CD4-positive, alpha-beta T cell treated with Interleukin-6 at 100 ng/mL for 8 hours (primary cell): ENCODE results near the gene SAMD10.

Source experiments
- DNase-seq: peaks from one replicate; pipeline ENCODE4 v3.0.0-alpha.2; 2020; ENCODE audit warnings: mixed read lengths, low spot score

SAMD10 gene

DNA sequence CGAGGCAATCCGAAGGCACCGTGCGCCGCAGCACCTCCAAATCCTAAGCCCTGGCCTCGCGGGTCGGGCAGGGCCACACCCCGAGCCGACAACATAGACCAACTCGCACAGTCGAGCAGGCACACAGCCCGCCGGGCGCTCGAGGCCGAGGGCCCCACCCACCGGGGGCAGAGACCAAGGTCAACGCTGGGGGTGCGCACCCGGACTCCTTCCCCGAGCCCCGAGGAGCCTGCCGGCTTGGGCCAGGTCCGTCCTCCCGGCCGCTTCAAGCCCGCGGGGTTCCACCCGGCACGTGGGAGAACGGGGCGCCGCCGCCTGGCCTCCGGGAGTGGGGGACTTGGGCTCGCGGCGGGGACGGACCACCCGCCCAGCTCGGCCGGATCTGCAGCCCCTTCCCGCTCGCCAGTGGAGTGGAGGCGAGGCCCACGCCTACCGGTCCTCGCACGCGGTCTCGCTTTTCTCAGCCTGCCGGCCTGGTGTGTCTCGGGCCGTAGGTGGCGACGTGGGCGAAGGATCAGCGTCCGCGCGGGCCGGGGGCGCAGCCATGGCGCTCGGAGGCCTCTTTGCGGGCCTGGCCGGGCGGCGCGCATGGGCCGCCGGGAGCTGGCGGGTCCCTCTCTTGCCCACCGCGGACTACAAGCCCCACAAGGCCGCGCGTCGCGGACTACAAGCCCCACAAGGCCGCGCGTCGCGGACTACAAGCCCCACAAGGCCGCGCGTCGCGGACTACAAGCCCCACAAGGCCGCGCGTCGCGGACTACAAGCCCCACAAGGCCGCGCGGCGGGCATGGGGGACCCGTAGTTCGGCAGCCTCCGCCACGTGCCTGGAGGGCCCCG, 23.4 kb downstream of the SAMD10 start, which contains the start of gene UCKL1:
UCKL1 (minus strand) TSS at position 590 of the 837 bp plus-strand sequence; CDS start at position 546, 44 bp downstream.
- peak; percentile 88 for DNase-seq

DNA sequence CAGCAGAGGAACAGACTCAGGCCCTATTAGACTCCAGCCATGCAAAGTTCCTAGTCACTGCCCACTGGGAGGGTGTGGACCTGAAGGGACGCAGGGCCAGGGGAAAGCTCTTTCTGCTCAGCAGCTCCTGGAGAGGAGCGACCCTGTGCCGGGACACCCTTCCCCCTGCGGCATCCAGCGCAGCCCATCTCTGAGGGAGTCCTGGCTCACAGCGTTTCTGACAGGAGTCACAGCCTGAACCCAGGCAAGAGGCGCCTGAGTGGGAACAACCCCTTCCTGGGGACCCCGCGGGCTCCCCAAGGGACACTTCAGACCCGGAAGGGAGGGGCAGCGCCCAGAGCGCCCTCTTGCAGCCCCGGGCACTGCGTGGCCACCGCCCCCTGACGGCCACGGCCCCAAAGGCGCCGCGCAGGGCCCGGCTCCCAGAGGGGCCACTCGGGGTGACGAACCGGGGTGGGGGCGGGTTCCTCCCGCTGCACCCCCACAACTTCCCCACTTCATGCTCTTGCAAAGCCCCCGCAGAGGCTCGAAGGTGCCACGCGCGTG, 24.1 kb downstream of the SAMD10 start:
- peak; percentile 36 for DNase-seq

DNA sequence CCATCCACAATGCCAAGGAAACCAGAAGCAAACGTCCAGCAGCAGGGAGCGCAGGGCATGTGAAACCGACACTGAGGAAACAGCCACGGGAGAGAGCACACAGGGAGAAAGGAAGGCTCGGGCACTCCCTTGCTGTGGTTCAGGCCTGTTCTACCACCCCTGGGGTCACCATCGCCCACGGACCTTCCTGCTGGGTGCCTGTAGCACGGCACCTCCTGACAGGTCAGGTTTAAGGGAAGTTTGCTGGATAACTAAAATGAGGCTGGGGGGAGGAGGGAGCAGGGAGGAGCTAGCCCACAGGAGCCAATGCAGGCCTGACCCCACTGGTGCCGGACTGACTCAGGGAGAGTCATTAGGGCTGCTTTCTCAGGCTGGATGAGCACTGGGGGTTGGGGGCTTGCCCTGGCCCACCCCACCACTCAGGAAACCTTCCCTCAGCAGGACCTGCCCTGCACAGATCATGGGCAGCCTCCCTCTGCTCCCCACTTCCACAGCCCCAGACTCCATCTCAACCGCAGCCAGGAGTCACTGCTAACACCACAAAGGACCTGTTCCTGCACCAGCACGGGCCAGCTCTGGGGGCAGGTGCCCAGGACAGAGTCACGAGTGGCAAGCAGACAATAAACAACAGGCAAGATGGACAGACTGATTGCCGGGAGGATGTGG, 25.5 kb downstream of the SAMD10 start:
- no peak for DNase-seq

DNA sequence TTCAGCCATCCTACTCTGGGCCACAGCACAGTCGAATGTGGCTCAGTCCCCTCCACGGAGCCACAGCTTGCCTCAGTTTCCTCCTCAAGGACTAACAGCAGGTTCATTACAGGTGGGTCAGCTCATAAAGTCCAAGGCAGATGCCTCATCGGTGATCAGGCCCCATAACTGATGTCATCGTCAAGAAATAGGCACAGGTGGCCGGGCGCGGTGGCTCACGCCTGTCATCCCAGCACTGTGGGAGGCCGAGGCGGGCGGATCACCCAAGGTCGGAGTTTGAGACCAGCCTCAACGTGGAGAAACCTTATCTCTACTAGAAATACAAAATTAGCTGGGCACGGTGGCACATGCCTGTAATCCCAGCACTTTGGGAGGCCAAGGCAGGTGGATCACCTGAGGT, 26.7 kb downstream of the SAMD10 start:
- DNase-seq = no peak

DNA sequence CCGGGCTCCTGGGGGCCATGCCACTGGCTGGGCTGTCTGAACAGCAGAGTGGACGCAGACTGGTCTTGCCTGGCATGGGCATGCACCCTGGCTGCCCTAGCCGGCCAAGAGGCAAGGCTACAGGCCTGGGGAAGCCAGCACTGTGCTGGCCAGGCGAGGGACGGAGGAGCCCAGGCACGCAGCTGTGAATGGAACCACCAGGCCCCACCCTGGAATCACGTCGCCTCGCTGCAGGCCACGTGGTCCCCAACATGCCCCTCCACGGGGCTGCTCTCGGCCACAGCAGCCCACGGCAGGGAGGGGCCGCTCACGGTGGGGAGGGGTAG, 27.3 kb downstream of the SAMD10 start:
- no peak for DNase-seq

DNA sequence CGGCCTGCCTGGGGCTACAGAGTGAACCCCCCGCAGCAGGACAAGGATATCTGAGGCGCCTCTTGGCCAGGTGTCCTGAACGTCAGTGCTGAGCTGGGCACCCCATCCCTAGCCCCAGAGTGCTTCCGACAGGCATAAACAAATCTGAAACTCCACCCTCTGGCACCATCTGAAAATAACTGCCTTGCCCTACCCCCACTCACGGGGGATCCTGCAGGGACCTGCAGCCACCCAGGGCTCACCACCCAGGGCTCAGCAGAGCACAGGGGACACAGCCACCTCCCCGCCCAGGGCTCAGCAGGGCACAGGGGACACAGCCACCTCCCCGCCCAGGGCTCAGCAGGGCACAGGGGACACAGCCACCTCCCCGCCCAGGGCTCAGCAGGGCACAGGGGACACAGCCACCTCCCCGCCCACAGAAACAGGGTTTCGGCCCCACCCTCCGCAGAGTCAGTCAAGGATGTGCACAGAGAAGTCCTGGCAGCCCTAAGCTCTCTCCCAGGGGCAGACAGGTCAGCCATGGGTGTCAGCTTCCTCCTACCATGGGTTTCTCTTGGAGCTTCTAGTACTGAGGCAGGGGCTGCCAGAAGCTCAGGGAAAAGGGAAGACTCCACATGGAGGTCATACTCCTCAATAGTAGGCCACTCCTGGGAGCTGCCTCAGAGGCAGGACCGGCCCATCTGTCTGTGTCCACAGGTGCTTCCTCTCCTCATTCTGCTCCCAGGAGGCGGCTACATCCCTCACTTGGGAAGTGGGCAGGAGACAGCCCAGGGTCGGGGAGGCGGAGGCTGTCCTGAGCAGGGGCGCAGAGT, 27.8 kb downstream of the SAMD10 start:
- no peak for DNase-seq

DNA sequence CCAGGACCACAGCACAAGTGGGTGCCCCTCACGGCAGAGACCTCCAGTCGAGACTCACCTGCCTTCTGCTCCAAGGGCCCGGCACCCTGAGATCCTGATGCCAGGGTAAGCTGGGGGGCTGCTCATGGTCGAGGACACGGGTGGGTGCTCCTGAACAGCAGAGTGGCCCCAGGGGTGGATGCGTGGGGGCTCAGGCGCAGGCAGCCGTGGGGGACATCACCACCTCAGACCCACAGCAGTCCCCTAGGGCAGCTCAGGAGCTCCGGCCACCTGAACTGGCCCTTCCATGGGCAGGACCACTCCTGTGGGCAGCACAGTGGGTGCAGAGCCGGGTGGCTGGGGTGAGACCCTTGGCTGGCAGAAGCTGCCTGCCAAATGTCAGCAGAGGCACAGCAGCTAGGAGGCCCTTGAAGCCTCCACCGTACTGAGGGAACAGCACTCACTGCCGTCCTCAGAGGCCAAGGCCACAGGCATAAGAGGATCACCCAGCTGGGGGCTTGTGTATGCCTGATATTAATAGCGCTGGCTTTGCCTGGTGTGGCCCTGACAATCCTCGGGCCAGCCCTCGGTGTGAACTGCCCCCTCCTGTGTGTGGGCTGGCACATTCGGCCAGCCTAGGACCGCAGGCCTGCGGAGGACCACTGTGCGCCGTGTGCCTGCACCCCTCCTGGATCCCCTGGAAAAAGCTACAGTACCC, 28.6 kb downstream of the SAMD10 start:
- no peak for DNase-seq

DNA sequence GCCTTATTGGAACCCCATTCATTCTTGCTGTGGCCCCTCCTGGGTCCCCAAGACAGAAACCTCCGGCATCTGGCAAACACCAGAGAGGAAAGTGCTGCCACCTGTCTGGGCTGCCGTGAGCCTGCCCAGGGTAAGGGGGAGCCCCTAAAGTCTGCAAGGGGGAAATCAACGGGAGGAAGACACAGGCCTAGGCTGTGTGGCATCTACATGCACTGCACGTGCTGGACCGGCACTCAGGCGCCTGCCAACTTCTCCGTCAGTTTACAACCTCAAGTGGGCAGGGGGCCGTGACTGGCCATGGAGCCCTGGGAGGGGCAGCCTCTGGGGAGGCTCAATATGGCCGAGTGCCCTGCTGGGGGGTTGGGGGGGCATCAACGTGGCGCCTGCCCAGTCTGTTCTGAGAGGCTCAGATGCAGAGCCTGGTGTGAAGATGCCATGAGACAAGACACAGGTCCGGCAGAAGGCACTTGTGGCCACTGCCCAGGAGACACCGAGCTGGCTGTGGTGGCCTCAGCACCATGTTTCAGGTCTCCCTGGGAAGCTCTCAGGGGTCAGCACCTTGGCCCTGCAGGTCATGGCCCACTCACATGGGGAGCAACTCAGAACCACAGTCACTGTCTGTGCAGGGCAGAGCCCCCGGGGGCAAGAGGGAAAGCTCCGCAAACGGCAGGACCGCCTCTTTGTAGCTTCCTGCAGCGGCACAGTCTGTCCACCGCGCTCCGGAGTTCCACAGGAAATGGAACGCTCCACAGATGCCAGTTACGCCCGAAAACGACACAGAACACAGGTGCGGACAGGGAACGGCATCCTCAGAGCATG, 31.6 kb downstream of the SAMD10 start:
- peak; percentile 27 for DNase-seq

DNA sequence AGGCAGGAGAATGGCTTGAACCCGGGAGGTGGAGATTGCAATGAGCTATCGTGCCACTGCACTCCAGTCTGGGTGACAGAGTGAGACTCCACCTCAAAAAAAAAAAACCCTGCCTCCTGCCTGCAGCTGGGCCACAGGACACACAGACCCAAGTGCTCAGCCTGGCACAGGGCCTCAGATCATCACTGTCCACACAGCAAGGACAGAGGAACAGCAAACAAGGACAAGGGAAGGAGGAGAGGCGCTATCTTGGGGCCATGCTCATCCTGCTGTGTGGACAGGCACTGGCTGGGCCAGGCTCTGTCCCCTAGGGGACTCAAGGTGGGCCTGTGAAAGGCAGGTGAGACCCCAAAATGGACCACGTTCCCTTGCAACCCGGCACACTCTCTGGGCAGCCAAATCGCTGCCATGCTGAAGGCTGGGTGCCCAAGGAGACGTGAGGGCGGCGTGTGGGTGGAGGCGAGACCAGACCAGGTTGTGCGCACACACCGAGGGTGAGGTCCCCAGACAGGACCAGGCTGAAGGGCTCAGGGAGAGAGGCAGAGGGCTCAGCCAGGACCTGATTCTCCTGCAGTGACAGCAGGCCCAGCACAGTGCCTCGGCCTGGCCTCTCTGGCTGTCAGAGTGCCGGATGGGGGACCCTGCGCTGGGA, 32.3 kb downstream of the SAMD10 start:
- DNase-seq = no peak

DNA sequence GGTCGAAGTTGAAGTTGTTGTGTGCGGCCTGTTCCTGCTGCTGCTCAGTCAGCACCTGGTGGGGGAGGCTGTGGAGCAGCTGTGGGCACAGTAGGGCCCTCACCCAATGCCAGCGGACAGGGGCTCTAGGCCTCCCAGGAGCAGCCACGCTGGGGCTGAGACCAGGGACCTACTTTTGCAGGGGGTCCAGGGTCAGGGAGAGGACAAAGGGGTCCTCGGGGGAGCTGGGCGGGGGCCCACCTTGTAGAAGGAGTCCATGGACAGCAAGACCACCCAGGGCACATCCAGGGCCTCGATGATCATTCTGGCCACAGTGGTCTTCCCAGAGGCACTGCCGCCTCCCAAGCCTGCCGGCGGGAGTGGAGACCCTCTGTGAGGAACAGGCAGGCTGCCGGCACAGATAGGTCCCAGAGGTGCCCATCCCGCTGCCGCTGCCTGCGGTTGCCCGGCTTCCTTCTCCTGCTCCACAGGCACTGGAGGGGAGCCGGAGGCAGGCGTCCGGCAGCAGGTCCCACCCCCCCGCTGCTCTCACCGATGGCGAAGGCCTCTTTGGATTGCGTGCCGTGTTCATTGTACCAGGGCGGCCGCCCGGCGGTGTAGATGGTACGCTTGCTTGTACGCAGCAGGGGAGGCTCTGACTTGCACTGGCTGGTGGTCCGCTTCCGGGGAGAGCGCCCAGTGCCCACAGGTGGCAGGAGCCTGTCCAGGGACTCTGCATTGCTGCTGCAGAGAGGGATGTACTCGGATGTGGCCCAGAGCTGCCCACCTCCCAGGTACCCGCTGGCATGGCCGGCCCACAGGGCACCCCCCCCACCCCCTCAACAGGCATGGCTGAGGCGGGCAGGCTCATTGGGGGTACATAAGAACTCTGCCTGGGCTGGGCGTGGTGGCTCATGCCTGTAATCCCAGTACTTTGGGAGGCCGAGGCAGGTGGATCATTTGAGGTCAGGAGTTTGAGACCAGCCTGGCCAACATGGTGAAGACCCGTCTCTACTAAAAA, 33.2 kb downstream of the SAMD10 start:
- no peak for DNase-seq

DNA sequence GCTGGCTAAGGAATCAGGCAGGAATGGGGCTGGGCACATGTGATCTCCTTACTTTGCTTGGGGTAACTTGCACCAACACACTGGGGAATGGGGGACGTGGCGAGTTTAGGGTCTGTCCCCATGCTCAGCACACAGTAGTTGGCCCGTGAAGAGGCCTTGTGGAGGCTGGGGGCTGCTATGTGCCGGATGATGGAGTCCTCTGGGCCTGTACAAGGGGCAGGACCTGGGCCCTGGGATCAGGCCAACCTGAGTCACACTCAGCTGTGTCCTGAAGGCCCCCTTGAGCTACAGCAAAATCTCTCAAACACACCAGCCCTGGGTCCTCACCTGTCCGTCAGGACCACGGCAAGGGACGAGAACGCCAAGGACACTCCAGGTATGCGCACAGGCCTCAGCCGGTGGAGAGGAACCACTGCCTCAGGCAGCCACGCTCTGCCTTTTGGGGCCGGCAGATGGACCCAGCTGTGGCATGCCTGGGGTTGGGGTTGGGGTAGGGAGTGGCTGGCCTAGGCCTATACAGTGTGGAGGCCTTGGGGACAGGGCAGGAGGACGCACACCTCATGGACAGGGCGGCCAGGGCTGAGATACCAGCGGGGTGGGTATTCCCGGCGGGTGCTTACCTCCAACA, 34.3 kb downstream of the SAMD10 start:
- no peak for DNase-seq

DNA sequence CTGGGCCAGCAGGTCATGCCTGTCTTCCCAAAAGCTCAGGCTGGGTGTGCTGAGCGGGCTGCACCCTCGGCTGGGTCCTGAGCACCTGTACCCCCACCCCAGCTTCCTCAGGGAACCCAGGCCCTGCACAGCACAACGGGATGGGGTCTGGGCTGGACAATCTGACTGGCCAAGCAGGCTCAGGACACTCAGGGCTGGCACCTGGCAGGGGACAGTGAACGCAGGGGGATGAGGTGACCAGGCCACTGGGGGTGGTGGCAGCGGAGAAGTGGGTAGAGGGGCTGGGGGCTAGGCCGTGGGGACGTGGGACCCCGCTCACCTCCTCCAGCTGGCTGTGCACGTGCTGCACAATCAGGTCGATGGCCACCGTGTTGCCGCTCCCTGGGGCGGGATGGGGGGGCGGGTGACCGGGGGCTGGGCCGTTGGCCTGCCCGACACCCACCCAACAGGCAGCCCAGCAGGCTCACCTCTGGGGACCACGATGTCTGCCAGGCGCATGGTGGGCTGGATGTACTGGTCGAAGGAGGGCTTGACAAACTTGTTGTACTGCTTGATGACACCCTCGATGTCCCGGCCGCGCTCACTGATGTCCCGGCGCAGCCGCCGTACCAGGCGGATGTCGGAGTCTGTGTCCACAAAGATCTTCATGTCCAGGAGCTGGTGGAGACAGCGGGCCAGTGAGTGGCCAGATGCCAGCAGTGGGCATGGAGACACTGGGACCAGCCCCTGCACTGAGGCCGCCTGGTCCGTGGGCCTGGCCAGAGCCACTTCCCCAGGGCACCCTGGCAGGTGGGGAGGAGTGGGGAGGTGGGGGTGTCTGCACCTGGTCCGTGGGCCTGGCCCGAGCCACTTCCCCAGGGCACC, 35.1 kb downstream of the SAMD10 start:
- DNase-seq = no peak

DNA sequence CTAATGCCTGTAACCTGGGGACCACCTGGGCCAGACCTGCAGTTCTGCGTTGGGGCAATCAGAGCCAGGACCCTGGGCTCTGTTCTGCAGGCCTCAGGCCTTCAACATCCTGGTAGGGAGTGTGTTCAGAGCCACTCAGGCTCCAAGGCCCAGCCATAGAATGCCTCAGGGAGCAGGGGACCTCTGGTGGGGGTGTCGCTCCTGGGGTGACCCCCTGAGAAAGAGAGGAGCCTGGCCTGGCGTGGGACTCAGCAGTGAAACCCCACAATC, 35.7 kb downstream of the SAMD10 start:
- no peak for DNase-seq

DNA sequence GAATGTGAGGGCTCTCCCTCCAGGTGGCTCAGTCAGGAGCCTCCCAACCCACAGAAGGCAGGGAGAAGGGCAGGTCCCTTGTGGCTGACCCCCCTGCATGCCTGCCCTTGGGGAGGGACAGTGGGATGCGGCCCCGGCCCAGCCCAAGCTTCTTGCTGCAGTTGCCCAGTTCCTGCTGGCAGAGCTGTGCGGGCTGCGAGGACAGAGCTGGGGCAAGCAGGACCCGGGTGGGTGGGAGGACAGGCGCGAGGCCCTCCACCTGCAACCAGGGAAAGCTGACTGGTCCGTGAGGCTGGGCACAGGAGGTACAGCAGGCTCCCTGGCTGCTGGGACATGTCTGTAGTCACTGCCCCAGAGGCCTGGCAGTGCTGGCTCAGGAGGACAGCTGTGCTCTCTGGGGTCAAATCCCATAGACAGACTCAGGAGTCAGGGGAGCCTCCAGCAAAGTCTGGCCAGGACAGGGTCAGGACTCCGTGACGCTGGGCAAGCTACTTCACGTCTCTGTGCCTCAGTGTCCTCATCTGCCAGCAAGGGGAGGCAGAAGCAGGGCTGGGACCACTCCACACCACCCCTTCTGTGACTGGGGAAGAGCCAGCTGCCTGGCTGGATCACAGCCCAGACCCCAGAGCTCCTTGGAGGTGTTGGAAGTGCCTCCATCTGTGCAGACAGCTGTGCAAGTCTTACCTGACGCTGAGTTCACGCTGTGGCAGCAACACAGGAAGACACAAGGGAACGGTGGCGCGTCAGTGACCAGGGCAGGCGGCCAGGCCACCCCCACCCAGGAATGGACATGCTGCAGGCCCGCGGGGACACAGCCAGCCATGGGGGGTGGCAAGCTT, 36.3 kb downstream of the SAMD10 start:
- DNase-seq = no peak

DNA sequence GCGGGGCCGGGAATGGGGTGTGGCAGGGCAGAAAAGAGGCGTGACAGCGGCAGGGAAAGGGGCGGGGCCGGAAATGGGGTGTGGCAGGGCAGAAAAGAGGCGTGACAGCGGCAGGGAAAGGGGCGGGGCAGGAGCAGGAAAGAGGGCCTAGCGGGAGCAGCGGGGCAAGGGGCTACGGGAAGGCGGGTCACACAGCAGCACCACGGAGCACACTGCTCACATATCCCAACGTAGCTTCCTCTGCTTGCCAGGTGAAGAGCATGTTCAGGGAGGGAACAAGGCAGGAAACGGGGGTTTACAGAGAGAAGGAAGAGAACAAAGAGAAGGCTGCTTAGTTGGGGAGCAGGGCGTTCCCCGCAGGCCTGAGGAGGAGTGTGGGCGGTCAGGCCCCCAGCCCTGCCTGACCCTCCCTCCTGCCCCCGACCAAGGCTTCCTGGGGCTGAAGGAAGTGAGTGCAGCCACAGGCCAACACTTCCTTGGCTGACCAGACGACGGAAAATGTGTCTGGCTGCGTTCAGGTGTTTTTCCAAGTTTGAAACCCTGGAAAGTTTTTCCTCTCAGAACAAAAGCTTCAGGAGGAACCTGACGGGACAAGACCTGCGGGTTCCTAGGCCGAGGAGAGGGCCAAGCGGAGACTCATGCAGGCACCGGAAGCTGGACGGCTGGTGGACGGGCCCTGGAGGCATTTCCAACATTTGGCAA, 37.0 kb downstream of the SAMD10 start:
- peak; percentile 55 for DNase-seq
